Mesothelial cell of epicardium (in vitro differentiated cells): ENCODE results near the gene CEP170. TPM values are rescaled to one million over a fixed set of nuclear protein-coding genes. Genes with fewer than 3 reads are reported as not detected.
A peak's percentile ranks its signal among the peaks of the same experiment; 100 is the strongest.

ENCODE experiments used
- DNase-seq, 2 experiments: peaks; one replicate each; pipeline ENCODE4 v3.0.0; 2021; ENCODE audit warnings: low spot score in 2 of 2; ENCODE audit not compliant: unreplicated experiment in 2 of 2
- H3K27ac Mint-ChIP-seq: 2 replicates; pipeline ENCODE4 v1.8.0; 2021; ENCODE audit warnings: mixed read lengths
- H3K27me3 Mint-ChIP-seq: 2 replicates; pipeline ENCODE4 v1.8.0; 2021; ENCODE audit warnings: low read depth, mixed read lengths
- H3K36me3 Mint-ChIP-seq: 2 replicates; pipeline ENCODE4 v1.8.0; 2021; ENCODE audit warnings: mixed read lengths
- H3K4me1 Mint-ChIP-seq: 2 replicates; pipeline ENCODE4 v1.8.0; 2021; ENCODE audit warnings: mixed read lengths
- H3K4me3 Mint-ChIP-seq: 2 replicates; pipeline ENCODE4 v1.8.0; 2021; ENCODE audit warnings: mild to moderate bottlenecking, moderate library complexity, mixed read lengths
- H3K9me3 Mint-ChIP-seq: 2 replicates; pipeline ENCODE4 v1.8.0; 2021; ENCODE audit warnings: mixed read lengths
- CTCF ChIP-seq: fragments of 200-600 bp; sonication (generic); IDR thresholded peaks from one replicate; pipeline ENCODE4 v1.5.0; 2021; ENCODE audit warnings: antibody characterized with exemption; ENCODE audit not compliant: unreplicated experiment
- total RNA-seq: library from RNA; stranded (reverse); gene quantifications from 3 replicates; pipeline ENCODE4 v1.2.1, GENCODE V29; 2021

CEP170 gene
- total RNA-seq, 1 donor from 2014 or later = 129 TPM

DNA sequence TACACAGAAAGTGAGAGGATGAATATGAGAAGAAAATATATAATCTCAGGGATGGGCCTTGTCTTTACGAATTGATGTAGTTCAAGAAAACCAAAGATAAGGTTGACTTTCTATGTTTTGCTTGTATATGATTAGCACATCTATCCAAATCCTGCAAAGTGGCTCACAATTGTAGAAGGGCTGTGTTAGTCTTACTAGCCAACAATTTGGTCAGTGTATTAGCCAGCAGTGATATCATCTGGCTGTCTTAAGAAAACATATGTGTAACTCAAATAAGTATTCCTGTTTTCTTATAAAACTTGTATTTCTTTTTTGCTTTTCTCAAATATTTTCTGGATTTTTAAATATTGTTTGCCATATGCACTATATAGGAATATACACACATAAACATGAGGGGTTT lies 6.3 kb upstream of the CEP170 start:
- no peak for DNase-seq
- Mint-ChIP-seq H3K27ac (no peak overlapping the region), H3K27me3 (no peaks in the 10 kb centered on the region), H3K4me3 (no peak overlapping the region), H3K4me1 (peaks cover 30% of the 10 kb centered on the region), H3K36me3 (no peaks in the 10 kb centered on the region), H3K9me3 (no peaks in the 10 kb centered on the region)
- no peak for TF ChIP-seq CTCF

DNA sequence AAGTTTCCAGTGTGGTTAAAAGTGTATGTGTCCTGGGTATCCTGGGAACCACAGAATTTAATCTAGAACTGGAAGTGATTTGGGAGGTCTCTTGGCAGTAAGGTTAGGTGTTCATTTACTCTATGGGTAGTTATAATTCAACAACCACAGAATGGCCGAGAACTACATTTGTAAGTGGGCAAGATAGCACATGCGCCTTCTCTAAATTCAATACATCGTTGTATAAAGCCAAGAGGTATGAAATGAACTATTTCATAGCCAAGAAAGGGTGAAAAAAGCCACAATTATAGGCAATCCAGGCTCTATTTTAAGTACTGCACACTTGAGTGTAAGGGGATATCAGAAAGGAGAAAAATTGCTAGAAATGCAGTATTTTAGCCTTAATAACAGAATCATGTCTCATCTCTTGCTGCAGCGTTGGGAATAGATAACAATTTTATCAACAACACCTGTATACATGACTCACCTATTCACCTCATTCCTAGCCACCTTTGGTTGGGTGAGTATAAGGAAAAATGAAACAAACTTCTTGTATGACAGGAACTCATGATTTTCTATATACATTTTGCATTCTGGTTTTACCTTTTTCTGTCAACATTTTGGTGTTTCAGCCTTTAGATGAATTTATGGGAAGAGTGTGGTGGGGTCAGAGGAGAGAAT lies 5.3 kb upstream of the CEP170 start:
- DNase-seq = no peak
- H3K9me3 Mint-ChIP-seq = no peaks in the 10 kb centered on the region
- H3K4me3 Mint-ChIP-seq = no peak overlapping the region
- H3K27me3 Mint-ChIP-seq = no peaks in the 10 kb centered on the region
- no peak for TF ChIP-seq CTCF
- H3K4me1 Mint-ChIP-seq = peaks cover 31% of the 10 kb centered on the region
- H3K36me3 Mint-ChIP-seq = no peaks in the 10 kb centered on the region
- no peak overlapping the region for H3K27ac Mint-ChIP-seq

DNA sequence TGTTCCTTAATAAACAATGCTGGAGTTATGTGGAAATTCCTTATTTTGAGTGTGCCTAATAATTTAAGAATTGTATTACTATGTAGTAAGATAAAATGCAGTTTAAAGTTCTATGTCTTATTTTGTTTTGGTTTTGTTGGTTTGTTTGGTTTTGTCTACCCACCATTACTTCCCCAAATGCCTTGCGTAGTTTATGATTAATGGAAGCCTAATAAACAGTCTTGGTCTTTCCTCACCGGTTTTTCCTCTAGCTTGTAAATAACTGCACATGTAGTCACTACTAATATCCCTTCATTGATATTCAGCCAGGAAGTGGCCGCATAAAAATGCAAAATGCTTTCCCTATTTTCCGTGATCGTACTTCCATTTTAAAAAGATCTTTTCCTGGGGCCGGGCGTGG lies 3.6 kb upstream of the CEP170 start:
- H3K27me3 Mint-ChIP-seq = no peaks in the 10 kb centered on the region
- H3K4me3 Mint-ChIP-seq = no peak overlapping the region
- DNase-seq = no peak
- no peaks in the 10 kb centered on the region for H3K36me3 Mint-ChIP-seq
- TF ChIP-seq CTCF = no peak
- H3K27ac Mint-ChIP-seq = no peak overlapping the region
- peaks cover 20% of the 10 kb centered on the region for H3K4me1 Mint-ChIP-seq
- H3K9me3 Mint-ChIP-seq = no peaks in the 10 kb centered on the region

DNA sequence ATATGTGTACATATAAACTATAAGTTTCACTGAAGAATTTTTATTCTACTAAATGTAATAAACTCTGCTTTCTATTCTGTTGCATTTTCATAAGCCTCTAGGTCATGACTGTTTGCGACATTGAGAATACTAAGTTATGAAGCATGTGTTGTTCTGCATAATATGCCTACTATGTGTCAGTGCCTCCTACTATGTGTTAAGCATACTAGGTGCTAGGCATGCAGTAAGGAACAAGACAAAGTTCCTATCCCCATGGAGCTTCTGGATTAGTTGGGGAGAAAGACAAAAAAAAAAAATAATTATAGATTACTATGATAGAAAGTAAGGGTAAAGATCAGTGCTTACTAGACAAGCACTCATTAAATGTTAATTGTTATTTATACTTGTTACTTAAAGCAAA lies 2.1 kb upstream of the CEP170 start:
- Mint-ChIP-seq H3K36me3 (no peaks in the 10 kb centered on the region), H3K27me3 (no peaks in the 10 kb centered on the region), H3K9me3 (no peaks in the 10 kb centered on the region), H3K4me1 (peaks cover 21% of the 10 kb centered on the region), H3K27ac (no peak overlapping the region), H3K4me3 (no peak overlapping the region)
- DNase-seq = no peak
- no peak for TF ChIP-seq CTCF

DNA sequence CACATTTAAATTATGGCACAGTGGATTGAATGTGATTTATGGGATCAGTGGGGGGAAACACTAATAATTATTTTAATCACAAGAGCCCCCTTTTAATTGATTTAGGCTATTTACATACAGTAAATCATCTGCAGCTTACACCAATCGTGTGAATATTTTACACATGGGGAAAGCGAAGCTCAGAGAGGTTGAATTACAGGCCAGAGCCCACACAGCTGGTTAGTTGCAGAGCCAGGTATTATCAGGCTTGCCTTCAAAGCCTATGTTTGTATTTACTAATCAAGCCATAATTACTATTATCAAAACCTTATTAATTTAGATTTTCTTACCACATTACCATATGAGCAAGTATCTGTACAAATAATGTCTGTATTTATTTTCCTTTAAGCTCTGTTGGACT lies 1.5 kb upstream of the CEP170 start:
- Mint-ChIP-seq H3K27me3 (no peaks in the 10 kb centered on the region), H3K4me1 (peaks cover 27% of the 10 kb centered on the region), H3K36me3 (no peaks in the 10 kb centered on the region), H3K4me3 (peak overlapping the region; percentile 83), H3K9me3 (no peaks in the 10 kb centered on the region), H3K27ac (peak overlapping the region; percentile 96)
- DNase-seq = no peak
- no peak for TF ChIP-seq CTCF
